ENCODE measurements around the gene COL19A1.

COL19A1 gene

DNA sequence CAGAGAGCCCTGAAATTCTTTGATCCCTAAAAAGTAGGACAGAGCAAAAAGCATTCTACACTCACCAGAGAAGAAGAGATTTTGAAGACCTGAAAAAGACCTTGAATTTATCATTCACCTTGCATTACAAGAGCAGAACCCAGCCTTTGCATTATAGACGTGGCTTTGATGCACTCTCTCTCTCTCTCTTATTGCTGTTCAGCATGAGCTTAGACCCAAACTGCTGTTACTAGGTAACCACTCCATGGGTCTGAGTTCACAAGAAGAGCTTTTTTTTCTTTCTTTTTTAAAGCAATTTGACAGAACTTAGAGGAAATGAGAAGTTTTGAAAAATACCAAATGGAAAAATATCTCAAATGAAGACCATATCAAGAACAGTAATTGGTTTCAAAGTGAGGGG, 392.1 kb downstream of the COL19A1 start:
- TF ChIP-seq, protein P1, sequence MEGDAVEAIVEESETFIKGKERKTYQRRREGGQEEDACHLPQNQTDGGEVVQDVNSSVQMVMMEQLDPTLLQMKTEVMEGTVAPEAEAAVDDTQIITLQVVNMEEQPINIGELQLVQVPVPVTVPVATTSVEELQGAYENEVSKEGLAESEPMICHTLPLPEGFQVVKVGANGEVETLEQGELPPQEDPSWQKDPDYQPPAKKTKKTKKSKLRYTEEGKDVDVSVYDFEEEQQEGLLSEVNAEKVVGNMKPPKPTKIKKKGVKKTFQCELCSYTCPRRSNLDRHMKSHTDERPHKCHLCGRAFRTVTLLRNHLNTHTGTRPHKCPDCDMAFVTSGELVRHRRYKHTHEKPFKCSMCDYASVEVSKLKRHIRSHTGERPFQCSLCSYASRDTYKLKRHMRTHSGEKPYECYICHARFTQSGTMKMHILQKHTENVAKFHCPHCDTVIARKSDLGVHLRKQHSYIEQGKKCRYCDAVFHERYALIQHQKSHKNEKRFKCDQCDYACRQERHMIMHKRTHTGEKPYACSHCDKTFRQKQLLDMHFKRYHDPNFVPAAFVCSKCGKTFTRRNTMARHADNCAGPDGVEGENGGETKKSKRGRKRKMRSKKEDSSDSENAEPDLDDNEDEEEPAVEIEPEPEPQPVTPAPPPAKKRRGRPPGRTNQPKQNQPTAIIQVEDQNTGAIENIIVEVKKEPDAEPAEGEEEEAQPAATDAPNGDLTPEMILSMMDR (conservative IDR thresholded peaks at IDR 0.05; ENCODE audit: control insufficient read depth, insufficient read depth, low read depth, low read length): no peak
- no peak overlapping the region for H3K4me3 ChIP-seq (ENCODE audit: control insufficient read depth, low read depth, low read length)
- DNase-seq (ENCODE audit: low read depth): no peak
